Measurements from ENCODE around the gene POM121C.
"Not testable (repeated sequence)": the region's sequence is repeated elsewhere in the genome, so short reads cannot be mapped to it uniquely, and the experiment has no call there.

POM121C gene

DNA sequence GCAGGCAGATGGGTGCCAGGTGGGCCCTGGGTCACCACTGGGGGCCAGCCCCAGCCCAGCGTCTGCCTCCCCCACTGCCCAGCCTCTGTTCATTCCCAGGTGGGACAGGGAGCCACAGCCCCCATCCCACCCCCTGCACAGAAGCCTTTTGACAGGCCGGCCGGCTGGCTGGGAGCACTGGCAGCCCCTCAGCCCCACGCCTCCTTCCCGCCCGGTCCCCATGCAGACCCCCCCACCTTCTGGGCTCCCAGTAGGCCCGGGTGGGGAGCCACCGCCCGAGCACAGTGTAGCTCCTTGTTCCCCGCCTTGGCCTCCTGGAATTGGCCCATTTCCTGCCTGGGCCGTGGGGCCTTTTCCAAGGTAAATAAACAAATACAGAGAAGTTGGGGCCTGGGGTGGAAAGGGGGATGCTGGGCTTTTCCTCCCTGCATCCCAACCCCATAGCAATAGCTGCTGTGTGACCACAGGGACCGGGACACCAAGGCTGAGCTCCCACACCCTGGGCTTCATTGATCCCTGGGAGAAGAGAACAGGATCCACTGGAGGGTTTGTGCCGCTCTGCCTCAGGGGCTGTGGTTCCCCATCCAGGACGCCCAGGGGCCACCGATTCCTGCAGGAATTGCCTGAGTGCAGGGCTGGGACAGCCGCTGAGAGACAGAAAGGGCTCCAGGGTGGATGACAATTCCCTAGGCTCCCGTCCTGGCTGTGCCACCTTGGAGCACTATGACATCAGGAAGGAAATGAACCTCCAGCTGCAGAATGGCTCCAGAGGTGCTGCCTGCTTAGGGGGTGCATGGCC lies 111.4 kb downstream of the POM121C start:
- not testable (repeated sequence) for FAIRE-seq

DNA sequence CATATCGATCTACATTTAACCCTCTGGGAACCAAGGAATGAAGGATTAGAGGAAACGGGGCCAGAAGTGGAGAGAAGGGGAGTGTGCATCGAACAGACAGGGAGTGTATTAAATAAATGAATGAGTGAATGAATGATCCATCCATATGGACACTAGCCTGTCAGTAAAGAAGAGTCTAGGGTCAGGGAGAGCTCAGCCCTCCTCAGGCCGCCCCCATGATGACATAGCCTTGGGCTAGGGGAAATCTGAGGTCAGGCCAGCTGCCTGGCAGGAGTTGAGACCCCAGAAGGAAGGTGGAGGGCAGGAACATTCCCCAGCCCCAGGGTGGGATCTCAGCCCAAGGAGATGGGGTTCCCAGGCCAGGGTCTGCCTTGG lies 112.0 kb downstream of the POM121C start:
- not testable (repeated sequence) for FAIRE-seq

DNA sequence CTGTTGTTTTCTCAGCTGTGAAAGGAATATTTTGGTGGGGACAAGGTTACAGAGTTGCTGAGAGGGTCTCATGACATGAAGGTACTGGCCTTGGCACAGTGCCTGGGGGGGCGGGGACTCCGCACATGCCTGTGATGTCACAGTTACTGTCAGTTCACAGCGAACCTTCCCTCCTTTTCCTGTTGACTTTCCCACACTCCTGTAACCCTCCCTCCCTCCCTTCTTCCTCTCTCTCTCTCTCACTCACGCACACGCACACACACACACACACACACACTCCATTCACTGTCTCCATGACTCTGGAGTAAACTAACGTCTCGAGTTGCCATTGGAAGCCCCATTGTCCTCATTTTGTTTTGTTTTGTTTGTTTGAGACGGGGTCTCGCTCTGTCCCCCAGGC lies 118.8 kb downstream of the POM121C start:
- not testable (repeated sequence) for FAIRE-seq
